Body of pancreas (tissue), 4 donors: ENCODE data around the gene C1QTNF3. TPM values are rescaled to one million over a fixed set of nuclear protein-coding genes. Genes with fewer than 3 reads are reported as not detected.

Experiments used
- ATAC-seq: fragments of 150-250 bp; one replicate; pipeline ENCODE4 v1.9.1; 2016
- DNase-seq, 4 donors: peaks; one replicate each; pipeline ENCODE4 v3.0.0-alpha.2; 2019
- H3K27ac ChIP-seq, 4 donors: fragments of 200-600 bp; sonication (generic); 1 replicate in 3 of 4; 2 replicates in 1 of 4; pipeline versions ENCODE4 v1.5.1 to v1.6.1; 2016 to 2019; ENCODE audit warnings: mild to moderate bottlenecking in 1 of 4, mixed read lengths in 1 of 4, moderate library complexity in 1 of 4
- H3K27me3 ChIP-seq, 2 donors: fragments of 200-600 bp; sonication (generic); one replicate each; pipeline ENCODE4 v1.6.0; 2016; ENCODE audit warnings: mild to moderate bottlenecking in 1 of 2
- H3K36me3 ChIP-seq, 2 donors: fragments of 200-600 bp; sonication (generic); replicated peaks in 1 of 2; 2 replicates each; pipeline ENCODE4 v1.5.1; 2016; ENCODE audit warnings: low read depth in 2 of 2; ENCODE audit not compliant: insufficient read depth in 1 of 2
- H3K4me1 ChIP-seq: fragments of 200-600 bp; sonication (generic); one replicate; pipeline ENCODE4 v1.6.0; 2016
- H3K4me3 ChIP-seq, 2 donors: fragments of 200-600 bp; sonication (generic); 1 replicate in 1 of 2; 2 replicates in 1 of 2; pipeline ENCODE4 v1.5.1; 2016 to 2019
- H3K9me3 ChIP-seq, 3 donors: fragments of 200-600 bp; sonication (generic); 1 replicate in 2 of 3; 2 replicates in 1 of 3; pipeline ENCODE4 v1.5.1; 2016
- POLR2A ChIP-seq, 3 donors: fragments of 450-650 bp; IDR thresholded peaks; one replicate each; pipeline ENCODE4 v1.6.1; 2016; ENCODE audit warnings: antibody characterized with exemption in 3 of 3, mild to moderate bottlenecking in 2 of 3
- WGBS, 2 donors: methylation state at CpG; one replicate each; pipeline ENCODE4 v1.1.5; 2017; 5-methylcytosine and 5-hydroxymethylcytosine counted together
- intact Hi-C: fragments of 100-400 bp; cut with DNase I; formaldehyde crosslinking; loops from one replicate; pipeline ENCODE4 v1.15.1; 2023
- total RNA-seq, 2 donors: library from RNA; depleted of rRNA; stranded (reverse); fragments of >200 nt; gene quantifications; one replicate each; pipeline ENCODE4 v1.1.0, GENCODE V29; 2016
- TF ChIP-seq, protein P1 (sequence below), 7 experiments: fragments of 450-650 bp in 4 of 7; fragments of 200-600 bp in 3 of 7; sonication (generic) in 3 of 7; IDR thresholded peaks; one replicate each; pipeline ENCODE4 v1.5.1; 2016 to 2019; ENCODE audit warnings: antibody characterized with exemption in 7 of 7

C1QTNF3 gene
- total RNA-seq, 2 donors from 2014 or later: 0.99 to 8.3 TPM

DNA sequence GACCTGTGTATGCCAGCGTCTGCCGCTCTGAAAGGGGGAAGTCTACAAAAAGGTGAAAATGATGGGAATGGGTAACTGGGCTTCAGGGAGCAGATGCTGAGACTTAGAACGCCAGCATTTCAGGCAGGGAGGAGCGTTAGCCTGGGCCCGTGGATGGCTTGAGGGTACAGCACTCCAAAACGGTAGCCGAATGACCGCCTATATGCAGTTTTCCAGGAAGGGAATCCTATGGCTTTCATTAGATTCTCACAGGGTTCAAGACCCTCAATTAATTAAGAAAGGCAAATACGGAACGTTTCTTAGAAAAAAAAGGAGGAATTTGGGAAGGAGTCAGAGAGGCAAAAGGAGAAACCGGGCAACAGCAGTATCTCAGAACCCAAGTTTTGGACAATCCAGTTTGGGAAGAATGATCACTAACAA lies 35.8 kb downstream of the C1QTNF3 start:
- intact Hi-C loops: no loop called here
- TF ChIP-seq POLR2A (IDR thresholded peaks at IDR 0.05): no peak
- TF ChIP-seq, protein P1, sequence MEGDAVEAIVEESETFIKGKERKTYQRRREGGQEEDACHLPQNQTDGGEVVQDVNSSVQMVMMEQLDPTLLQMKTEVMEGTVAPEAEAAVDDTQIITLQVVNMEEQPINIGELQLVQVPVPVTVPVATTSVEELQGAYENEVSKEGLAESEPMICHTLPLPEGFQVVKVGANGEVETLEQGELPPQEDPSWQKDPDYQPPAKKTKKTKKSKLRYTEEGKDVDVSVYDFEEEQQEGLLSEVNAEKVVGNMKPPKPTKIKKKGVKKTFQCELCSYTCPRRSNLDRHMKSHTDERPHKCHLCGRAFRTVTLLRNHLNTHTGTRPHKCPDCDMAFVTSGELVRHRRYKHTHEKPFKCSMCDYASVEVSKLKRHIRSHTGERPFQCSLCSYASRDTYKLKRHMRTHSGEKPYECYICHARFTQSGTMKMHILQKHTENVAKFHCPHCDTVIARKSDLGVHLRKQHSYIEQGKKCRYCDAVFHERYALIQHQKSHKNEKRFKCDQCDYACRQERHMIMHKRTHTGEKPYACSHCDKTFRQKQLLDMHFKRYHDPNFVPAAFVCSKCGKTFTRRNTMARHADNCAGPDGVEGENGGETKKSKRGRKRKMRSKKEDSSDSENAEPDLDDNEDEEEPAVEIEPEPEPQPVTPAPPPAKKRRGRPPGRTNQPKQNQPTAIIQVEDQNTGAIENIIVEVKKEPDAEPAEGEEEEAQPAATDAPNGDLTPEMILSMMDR (IDR thresholded peaks at IDR 0.05): no peak
- Histone ChIP-seq H3K4me1 (peaks cover 24% of the 10 kb centered on the region), H3K4me3 (peak overlapping the region; percentile 48 to 60), H3K27me3 (no peaks in the 10 kb centered on the region), H3K9me3 (no peaks in the 10 kb centered on the region), H3K36me3 (no peaks in the 10 kb centered on the region), H3K27ac (peak overlapping the region; percentile 83 to 95 (median 88))
- WGBS, 2 donors: 0 to 1% methylated on average over 11 of the region's 11 CpGs
- ATAC-seq (no peak), DNase-seq (peak; percentile 11 to 23 (median 20))

DNA sequence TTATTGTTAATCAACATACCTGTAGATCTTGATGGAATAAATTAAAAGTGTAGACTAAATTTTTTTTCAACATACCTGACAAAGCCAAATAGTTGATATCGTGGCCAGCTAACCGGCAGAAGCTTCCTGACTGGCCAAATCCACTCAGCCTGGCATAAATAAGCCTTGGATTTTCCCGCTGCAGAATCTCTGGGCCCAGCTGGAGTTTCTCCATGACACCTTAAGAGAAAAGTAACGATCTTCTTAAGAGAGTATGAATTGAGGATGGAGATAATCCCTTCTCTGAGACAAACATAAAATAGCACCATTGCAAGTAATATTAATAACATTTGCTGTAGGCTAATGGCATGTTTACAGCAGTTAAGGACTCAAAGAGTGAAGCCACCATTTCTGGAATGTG lies 37.3 kb downstream of the C1QTNF3 start:
- no peak for TF ChIP-seq POLR2A (IDR thresholded peaks at IDR 0.05)
- TF ChIP-seq, protein P1 (IDR thresholded peaks at IDR 0.05): no peak
- Histone ChIP-seq H3K27ac (no peak overlapping the region), H3K36me3 (no peaks in the 10 kb centered on the region), H3K4me1 (peaks cover 29% of the 10 kb centered on the region), H3K4me3 (no peak overlapping the region), H3K9me3 (no peaks in the 10 kb centered on the region), H3K27me3 (no peaks in the 10 kb centered on the region)
- intact Hi-C loops: no loop called here
- WGBS, 2 donors: 88 to 91% methylated on average over 4 of the region's 4 CpGs
- no peak for ATAC-seq
- no peak for DNase-seq

DNA sequence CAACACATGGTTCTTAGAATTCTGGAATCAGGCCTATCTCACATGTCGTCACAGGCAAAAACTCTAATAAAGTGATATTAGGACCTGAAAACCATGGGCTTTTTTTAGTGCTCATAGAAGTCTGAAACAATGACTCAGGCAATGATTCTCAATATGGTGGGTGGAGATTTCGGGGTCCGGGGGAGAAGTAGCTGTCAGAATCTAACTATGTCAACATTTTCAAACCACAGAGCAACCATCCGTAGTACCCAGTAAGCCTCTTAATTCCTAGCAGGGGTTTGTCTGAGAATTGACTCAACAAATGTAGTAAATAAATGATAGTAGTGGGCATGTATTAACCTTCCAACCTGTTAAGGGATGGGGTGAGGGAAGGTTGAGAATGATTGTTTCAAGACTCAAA lies 37.8 kb downstream of the C1QTNF3 start:
- Histone ChIP-seq H3K4me3 (no peak overlapping the region), H3K27ac (no peak overlapping the region), H3K9me3 (no peaks in the 10 kb centered on the region), H3K27me3 (no peaks in the 10 kb centered on the region), H3K4me1 (peaks cover 29% of the 10 kb centered on the region), H3K36me3 (no peaks in the 10 kb centered on the region)
- ATAC-seq (no peak), DNase-seq (no peak)
- intact Hi-C loops: no loop called here
- 77 to 85% methylated on average over 4 of the region's 4 CpGs for WGBS, 2 donors
- no peak for TF ChIP-seq POLR2A (IDR thresholded peaks at IDR 0.05)
- TF ChIP-seq, protein P1 (IDR thresholded peaks at IDR 0.05): no peak

DNA sequence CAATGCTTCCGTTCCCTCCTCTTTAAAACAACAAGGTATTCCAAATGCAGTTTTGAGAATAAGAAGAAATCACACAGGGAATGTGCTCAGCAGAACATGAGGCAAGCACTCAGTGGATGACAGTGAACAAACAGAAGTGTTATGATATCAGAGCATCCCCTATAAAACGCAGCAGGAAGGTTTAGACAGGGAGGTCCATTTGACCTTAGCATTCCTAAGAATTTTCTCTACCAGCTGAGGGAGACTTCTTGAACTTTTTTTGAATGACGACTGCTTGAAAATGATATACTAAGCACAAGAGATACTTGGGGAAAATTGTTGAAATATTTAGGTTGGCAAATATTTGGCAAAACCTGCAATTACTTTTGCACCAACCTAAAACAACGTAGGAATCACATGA lies 39.1 kb downstream of the C1QTNF3 start:
- ATAC-seq (no peak), DNase-seq (no peak)
- Histone ChIP-seq H3K4me1 (peaks cover 25% of the 10 kb centered on the region), H3K27me3 (no peaks in the 10 kb centered on the region), H3K36me3 (no peaks in the 10 kb centered on the region), H3K4me3 (no peak overlapping the region), H3K27ac (no peak overlapping the region), H3K9me3 (no peaks in the 10 kb centered on the region)
- intact Hi-C loops: no loop called here
- no peak for TF ChIP-seq POLR2A (IDR thresholded peaks at IDR 0.05)
- TF ChIP-seq, protein P1 (IDR thresholded peaks at IDR 0.05): no peak
- 84 to 89% methylated on average over 4 of the region's 4 CpGs for WGBS, 2 donors

DNA sequence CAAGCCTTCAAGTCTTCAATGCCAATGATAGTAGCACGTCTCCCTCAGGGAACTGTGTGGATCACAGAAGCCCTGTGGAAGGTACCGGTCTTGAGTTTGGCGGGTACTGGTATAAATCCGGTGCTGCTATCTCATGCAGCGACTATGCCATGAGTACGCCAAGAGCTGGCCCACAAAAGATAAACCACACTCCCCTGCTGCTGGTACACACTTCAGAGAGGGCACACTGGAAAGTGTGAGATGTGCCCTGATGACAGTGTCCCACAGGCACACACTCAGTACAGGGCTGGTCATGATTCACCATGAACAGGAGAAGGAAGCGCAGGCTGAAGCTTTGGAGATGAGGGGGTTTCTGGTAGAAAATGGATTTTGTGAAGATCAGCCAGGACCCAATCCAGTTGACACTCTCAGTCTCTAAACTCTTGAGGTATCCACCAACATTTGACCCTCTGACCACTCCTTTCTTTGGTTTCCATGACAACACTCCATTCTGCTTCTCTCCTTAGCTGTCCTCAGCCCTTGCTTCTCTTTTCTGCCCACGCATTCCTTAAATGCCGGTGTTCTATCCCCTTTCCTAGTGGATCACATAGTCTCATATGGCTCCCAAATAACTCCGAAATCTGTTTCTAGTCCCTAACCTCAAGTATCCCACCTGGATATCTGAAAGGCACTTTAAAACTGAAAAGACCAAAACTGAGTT lies 40.2 kb downstream of the C1QTNF3 start:
- Histone ChIP-seq H3K4me1 (peaks cover 21% of the 10 kb centered on the region), H3K27me3 (no peaks in the 10 kb centered on the region), H3K27ac (peak overlapping the region in 1 of 4 donors; percentile 83), H3K36me3 (no peaks in the 10 kb centered on the region), H3K4me3 (no peak overlapping the region), H3K9me3 (no peaks in the 10 kb centered on the region)
- ATAC-seq: no peak
- TF ChIP-seq POLR2A (IDR thresholded peaks at IDR 0.05): no peak
- TF ChIP-seq, protein P1 (IDR thresholded peaks at IDR 0.05): no peak
- intact Hi-C loops: no loop called here
- 97% methylated on average over 10 of the region's 10 CpGs for WGBS, 2 donors
- no peak for DNase-seq
